HG02759 (cell line): ENCODE results near the gene ITGAV.

ENCODE experiments used
- ATAC-seq: cut with Tn5 transposase; IDR thresholded peaks from one replicate; pipeline ENCODE4 v1.9.1; 2021; ENCODE audit warnings: mild to moderate bottlenecking, moderate library complexity; ENCODE audit not compliant: unreplicated experiment

The ITGAV gene

DNA sequence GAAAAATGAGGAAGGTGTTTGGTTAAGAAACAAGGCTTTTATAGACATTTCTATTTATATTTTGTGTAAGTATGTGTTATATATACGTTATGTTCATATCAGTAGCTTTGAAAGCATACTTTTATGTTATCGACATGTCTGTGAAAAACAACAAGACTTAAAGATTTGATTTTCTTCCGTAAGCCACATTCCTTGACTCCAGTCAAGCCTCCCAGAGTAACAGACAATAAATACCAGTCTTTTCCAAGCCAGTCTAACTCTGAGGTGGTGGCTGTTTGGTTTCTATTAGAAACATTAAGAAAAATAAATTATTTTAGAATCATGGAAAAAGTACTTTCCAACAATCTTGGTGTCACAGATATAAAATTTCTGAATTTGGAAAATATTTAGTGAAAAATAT is 16.3 kb upstream of the ITGAV start:
- ATAC-seq: no peak

DNA sequence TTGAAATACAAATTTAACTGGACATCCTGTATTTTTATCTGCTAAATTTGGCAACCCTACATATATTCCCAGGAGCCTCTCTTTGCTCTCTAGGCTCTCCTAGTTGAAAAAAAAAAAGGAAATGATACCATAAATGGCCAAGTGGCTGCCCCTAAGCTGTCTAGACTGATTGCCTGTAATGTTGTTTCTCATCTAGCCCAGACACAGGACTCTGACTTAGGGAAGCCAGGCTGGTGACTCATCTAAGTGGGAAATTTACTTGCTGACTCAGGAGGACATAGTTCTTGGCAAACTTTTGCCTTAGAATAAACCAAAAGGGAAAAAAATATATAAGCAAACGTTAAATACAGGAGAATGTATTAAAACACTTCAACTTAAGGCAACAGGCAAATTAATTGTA is 14.6 kb upstream of the ITGAV start:
- peak; percentile 64 for ATAC-seq

DNA sequence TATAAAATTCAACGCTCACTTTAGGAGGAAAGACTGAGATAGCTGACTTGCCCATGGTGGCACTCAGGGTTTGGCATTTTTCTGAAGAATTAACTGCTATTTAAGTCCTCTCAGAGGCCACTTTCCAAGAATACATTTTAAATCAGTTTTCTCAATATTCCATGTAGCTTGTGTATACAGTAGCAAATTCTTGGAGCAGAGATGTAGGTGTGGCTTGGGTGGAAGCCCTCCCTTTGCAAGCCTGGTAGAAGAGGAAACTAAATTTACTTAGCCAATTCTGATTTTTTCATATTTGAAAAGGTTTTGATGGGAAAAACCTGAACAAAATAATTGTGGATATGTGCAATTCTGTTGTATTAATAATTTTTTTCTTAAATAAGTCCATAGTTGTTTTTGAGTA is 14.0 kb upstream of the ITGAV start:
- no peak for ATAC-seq

DNA sequence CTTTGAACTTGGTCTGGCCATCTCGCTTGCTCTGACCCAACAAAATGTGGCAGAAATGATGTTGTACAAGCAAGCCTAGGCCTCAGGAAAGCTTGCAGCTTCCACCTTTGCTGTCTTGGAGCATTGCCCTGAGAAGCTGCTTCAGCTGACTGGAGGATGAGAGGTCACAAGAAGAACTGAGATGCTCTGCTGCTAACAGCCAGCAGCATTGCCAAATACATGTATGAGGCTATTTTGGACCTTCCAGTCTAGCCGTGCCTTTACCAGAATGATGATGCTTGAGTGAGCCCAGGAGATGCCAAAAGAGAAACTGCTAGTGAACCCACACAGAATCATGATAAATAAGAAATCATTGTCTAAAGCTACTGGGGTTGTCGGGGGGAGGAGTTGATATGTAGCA is 13.2 kb upstream of the ITGAV start:
- ATAC-seq: no peak

DNA sequence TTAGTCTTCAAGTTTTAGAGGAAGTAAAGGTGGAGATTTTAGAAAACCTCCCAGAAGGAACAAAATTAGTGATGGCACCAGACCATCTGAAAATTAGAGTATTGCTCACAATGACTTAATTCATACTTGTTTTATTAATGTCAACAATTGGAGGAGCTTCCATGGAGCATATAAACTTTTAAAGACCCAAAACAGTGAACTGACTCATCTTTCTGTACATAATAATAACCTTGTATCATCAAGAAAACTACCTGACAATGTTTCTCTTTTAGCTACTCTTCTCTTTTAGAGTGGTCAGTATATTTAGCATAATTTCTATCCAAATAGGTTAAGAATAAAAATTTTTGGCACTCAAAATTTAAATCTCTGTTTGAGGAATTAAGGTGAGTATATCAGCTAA is 7.2 kb upstream of the ITGAV start:
- no peak for ATAC-seq

DNA sequence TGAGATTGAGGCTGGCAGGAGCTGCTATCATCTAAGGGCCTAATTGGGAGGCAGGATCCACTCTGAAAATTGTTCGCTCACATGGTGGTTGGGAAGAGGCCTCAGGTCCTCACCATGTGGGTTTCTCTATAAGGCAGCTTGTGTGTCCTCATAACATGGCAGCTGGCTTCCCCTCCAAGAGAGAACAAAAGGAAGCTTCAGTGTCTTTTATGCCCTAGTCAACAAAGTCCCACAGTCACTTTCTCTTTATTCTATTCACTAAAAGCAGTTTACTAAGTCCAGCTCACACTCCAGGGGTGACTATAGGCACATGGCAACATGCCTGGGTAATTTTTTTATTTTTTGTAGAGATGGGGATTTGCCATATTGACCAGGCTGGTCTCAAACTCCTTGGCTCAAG is 5.8 kb upstream of the ITGAV start:
- ATAC-seq: no peak

DNA sequence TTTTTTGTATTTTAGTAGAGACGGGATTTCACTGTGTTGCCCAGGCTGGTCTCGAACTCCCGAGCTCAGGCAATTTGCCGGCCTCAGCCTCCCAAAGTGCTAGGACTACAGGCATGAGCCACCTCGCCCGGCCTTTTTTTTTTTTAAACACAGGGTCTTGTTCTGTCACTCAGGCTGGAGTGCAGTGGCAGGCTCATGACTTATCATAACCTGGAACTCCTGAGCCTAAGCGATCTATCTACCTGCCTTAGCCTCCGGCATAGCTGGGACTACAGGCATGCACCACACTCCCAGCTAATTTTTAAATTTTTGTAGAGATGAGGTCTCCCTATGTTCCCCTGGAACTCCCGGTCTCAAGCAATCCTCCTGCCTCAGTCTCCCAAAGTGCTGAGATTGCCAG is 1.4 kb upstream of the ITGAV start:
- ATAC-seq: no peak

DNA sequence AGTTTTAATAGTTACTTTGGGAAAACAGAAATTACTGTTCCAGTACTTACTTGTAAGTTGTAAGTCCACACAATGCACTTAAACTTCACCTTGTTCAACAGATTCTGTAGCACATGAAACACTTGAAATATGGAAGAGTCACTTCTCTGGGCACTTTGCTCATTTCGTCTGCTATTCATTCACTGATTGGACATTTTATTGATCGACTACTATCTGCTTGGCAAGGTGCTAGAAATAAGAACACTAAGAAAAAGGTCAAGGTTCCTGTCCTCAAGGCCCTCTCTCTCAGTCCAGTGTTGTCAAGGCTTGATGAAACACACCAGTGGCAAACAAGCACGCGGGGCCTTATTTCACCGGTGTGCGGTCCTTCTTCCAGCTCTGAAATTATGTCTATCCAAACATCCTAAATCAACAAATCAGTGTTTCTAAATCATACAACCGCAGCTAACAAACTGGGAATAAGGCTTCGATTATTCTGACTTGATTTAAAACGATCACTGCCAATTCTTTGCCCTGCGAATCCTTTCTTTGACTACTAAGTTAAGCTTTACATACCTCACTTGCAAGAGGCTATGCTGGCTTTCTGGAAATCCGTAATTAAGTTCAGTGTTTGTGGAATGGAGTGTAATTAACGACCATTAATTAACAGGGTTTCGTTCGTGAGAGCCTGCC is 780 bp upstream of the ITGAV start:
- ATAC-seq: no peak

DNA sequence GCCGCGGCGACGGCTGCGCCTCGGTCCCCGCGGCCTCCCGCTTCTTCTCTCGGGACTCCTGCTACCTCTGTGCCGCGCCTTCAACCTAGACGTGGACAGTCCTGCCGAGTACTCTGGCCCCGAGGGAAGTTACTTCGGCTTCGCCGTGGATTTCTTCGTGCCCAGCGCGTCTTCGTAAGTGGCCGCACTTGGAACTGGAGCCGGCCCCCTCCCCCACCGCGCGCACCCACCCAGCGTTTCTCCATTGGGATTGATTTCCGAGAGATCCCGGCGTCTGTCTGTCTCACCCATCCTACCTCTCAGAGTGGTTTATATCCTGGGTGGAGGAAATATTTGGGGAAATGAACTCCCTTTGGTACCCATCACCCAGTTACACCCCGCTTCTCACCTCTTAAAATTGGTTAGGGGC is 498 bp downstream of the ITGAV start:
- ATAC-seq: no peak

DNA sequence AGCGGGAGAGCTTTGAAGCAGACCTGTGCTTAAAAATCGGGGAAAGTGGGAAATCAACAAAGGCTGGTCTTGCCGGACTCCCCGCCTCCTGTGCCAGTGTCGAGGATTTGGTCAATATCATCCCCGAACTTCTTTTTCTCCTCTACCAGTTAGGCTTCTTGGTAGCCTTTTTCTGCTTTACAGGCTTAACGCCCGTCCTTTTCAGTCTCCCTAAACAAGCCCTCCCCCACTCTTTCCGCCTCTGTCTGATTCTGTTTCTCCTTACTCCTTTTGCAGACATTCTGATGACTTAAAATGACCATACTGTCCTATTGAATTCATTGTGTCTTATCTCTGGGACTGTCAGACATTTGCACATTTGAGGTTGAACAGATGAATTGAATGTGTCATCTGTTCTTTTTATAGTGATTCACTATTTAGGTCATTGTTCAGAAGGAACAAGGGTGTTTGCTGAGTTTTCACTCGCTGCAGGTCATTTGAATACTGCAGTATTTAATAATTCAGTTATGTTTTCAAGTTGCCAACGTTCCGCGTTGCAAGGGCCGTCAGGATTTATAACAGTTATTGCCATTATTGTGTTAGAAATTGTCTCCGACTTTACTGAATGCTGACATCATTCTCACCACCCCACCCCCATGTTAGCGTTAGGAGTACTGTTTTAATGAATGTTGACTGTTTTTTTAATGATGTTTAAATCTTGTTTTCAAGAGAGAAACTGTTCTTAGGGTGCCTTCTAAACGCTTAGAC is 1.1 kb downstream of the ITGAV start:
- peak; percentile 13 for ATAC-seq

DNA sequence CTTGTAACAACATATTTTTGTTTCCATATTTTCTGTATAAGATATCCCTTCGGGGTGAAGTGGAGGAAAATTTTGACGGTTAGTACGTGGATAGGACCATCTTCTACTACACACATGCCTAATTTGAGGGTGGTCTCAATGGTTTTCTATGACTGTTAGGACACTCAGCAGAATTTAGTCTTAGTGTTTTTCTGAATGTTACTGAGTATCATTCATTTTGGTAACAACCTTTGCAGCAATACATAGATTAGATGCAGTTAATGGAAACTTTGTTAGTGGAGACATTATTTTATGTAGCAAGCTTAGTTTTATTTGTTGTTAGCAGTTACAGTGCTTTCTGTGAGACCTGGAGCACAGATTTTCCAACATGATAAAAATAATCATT is 1.6 kb downstream of the ITGAV start:
- no peak for ATAC-seq

DNA sequence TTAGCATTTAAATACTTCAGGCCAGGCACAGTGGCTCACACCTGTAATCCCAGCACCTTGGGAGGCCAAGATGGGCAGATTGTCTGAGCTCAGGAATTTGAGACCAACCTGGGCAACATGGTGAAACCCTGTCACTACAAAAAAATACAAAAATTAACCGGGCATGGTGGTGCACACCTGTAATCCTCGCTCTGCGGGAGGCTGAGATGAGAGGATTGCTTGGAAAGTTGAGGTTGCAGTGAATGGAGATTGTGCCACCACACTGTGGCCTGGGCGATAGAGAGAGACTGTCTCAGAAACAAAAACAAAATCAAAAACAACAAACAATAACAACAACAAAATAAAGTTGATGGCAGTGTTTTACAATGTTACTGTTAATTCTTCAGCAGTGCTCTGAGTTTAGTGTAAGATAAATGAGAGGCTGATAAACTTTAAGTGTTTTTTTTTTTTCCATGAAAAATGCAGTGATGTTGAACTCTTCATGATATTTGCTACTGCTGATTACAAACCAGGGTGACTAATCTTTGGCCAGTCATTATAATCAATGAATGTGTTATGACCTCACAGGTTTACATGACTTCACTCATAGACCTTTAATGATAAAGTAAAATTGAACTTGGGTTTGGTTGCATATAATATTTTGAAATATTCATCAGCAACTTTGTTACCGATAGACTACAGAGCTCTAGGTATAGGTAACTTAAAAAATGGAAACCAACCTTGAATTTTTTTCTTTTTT is 2.5 kb downstream of the ITGAV start:
- no peak for ATAC-seq

DNA sequence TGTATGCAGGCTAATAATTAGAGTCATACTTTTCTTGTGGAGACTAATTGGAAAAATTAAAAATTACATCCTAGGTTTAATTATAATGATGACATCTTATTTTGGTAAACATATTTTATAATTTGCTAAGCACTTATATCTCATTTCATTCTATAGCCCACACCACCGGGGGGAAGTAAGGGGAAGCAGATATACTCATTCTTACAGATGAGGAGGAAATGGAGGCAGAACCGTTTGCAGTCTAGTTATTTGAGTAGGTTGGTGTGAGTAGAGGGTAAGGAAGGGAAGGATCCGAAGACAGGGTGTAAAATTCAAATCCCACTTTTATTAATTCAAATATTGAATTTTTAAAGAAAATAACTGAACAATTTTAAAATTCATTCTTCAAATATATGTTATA is 3.7 kb downstream of the ITGAV start:
- ATAC-seq: no peak

DNA sequence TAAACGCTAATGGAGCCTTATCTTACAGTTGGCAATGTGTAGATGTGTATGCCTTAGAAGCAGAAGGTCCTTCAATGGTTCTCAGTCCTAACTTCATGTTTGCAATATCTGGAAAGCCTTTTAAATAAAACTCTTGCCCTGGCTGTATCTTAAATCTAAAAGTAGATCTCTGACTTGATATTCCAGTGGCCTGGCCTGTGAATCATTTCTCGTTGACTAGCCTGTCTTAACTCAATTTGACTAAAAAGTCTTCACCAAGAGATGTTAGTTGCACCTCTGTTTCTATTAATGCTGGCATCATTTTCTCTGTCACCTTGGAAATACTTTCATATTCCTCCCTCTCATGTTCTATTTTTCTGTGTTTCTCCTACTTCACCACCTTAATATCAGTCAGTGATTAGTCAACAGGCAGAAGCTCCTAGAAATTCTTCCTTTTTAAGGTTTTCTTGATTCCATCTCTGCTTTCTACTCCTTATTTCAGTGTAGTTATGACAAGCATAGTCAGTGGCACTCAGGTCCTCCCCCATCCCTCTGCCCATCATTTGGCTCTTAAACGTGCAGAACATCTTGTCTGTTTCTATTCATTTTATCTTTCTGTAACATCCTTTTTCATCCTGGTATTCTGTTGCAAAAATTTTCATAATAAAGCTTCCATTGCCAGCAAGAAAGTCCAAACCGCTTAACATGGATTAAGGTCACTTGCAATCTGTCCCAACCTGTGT is 4.3 kb downstream of the ITGAV start:
- no peak for ATAC-seq

DNA sequence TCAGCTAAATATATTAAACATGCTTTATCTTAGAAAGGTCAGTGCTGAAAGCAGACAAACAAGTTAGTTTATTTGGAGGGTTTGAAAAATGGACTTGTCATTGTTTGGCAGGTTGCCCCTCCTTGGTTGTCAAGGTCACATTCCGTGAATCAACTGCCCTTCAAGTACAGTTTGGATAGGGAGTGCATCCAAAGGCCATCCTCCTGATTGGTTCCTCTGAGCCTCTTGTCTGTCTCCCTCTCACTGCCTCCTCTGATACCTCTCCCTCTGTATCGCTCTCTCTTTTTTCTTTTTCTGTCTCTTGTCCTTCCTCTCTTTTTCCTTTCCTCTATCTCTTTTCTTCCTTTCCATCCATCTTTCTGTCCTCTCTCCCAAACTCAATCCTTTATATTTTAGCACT is 5.4 kb downstream of the ITGAV start:
- ATAC-seq: no peak

DNA sequence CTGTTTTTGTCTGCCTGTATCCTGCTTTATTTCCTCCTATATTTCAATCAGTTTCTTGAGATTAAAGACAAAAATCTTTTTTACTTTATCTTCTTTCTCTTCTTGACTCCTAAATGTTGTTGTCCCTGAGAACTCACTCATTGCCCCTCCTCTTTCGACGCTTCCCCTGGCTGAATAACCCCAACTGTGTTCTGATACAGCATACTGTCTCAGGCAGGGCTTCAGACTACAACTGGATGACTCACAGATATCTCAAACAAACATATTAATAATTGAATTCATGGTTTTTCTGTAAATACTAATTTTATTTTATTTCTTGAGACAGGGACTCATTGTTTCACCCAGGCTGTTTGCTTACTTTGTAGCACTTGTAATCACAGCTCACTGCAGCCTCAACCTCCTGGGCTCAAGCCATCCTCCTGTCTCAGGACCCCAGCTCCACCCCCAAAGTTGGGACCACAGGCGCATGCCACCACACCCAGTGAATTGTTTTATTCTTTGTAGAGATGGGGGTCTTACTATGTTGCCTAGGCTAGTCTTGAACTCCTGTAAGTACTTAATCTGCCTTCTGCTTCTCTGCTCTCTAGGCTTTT is 9.4 kb downstream of the ITGAV start:
- ATAC-seq: no peak

DNA sequence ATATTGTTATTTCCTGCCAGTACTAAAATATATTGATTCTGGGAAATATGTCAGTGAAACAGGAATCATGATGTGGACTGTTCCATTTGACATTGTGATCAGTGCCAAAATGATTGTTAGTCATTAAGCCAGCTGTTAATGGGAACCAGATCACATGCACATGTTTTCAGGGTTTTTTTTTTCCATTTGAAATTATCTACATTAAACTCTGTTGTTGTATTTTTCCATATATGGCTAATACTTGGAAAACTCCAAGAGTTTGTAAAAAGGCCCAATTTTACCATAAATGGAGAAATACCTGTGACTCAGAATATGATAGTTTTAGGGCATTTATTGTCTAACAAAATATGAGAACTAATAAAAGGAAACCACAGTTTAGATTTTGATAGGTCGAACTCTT is 13.4 kb downstream of the ITGAV start:
- no peak for ATAC-seq

DNA sequence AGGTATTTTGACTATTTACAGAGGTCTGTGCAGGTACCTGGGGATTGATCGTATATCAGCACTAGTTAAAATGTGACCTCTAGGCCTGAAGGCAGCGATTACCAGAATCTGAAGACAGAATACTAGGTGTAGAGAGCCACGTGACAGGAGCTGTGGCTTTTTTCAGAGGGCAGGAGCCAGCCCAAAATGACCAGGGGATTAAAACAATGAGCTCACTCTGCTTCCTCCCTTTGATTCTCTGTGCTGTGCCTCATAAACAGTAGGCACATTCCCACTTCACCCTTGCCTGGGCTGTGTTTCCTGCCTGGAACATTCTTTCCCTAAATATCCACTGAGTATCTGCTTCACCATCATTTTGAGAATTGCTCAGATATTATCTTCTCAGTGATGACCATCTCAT is 15.2 kb downstream of the ITGAV start:
- no peak for ATAC-seq

DNA sequence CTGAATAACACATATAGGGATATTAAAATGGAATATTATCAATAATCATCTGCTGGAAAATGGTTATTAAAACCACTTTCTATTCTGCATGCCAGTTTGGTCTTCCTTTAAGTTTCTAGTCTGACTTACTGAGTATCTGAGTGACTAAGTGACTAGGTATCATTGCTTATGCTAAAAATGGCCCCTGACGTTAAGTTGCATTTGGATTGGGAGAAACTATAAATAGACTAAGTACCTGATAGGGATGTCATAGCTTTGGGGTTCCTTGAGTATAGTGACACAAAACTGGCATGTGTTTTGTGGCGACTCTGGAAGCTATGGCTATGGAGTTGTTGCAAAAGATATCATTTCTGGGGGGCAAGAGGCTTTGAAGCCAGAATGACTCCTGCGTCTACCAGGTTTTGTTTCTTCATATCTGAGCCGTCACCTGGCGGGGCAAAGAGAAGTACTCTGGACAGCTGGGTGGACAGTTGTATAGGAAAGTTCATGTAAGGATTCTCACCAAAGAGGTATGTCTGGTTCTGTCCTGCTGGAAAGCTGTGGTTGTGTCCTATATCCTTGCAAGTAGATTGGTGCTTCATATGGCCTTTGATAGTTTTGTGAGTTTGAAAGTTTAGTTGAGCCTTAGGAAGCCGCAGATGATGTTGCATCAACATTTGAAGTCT is 17.9 kb downstream of the ITGAV start:
- no peak for ATAC-seq

DNA sequence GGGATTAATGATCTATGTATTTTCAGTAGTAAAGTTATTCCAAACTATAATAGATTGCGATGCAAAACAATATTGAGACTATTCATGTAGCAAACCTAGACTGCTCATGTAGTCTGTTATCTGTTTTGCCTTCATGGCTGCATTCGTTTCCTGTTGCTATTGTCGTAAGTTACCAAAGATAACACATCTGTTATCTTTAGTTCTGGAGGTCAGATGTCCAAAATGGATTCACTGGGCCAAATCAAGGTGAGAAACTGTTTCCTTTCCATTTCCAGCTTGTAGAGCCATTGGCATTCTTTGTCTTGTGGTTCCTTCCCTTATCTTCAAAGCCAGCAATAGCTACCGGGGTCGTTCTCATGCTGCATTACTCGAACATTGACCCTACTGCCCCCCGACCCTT is 20.9 kb downstream of the ITGAV start:
- ATAC-seq: no peak

DNA sequence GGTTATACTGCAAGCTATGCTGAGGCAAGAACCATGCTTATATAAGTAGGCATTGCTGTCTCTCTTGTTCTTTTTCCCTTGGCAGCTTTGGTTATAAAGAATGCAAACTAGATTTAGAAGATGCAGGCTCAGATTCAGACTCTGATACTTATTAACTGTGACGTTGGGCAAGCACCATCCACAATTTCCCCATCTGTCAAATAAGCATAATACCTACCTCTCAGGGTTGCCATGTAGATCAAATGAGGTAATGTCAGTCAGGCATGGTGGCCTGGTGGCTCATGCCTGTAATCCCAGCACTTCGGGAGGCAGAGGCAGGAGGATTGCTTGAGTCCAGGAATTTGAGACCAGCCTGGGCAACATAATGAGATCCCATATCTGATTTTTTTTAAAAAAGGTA is 21.7 kb downstream of the ITGAV start:
- no peak for ATAC-seq
